Ascending aorta (tissue), 2 donors: ENCODE data around the gene LYZL6. TPM values are rescaled to one million over a fixed set of nuclear protein-coding genes. Genes with fewer than 3 reads are reported as not detected.
"Not testable (repeated sequence)": the region's sequence is repeated elsewhere in the genome, so short reads cannot be mapped to it uniquely, and the experiment has no call there.

Experiments used
- DNase-seq, 2 donors: peaks; one replicate each; pipeline ENCODE4 v3.0.0-alpha.2; 2019; ENCODE audit warnings: low spot score in 2 of 2
- H3K27ac ChIP-seq, 2 donors: fragments of 200-600 bp; sonication (generic); one replicate each; pipeline ENCODE4 v1.5.1; 2016 to 2017; ENCODE audit warnings: mild to moderate bottlenecking in 1 of 2
- H3K27me3 ChIP-seq: fragments of 200-600 bp; sonication (generic); one replicate; pipeline ENCODE4 v1.5.1; 2017
- H3K36me3 ChIP-seq, 2 donors: fragments of 200-600 bp; sonication (generic); one replicate each; pipeline ENCODE4 v1.5.1; 2016
- H3K4me1 ChIP-seq, 2 donors: fragments of 200-600 bp; sonication (generic); one replicate each; pipeline ENCODE4 v1.5.1; 2016 to 2017; ENCODE audit warnings: mild to moderate bottlenecking in 1 of 2
- H3K4me3 ChIP-seq, 2 donors: fragments of 200-600 bp; sonication (generic); one replicate each; pipeline ENCODE4 v1.5.1; 2016 to 2017; ENCODE audit warnings: mild to moderate bottlenecking in 1 of 2
- H3K9me3 ChIP-seq, 2 donors: fragments of 200-600 bp; sonication (generic); one replicate each; pipeline ENCODE4 v1.5.1; 2016
- CTCF ChIP-seq, 3 experiments: fragments of 200-600 bp in 2 of 3; fragments of 450-650 bp in 1 of 3; sonication (generic) in 2 of 3; IDR thresholded peaks; one replicate each; pipeline ENCODE4 v1.5.1; 2016 to 2019; ENCODE audit warnings: antibody characterized with exemption in 3 of 3, mild to moderate bottlenecking in 1 of 3, moderate library complexity in 1 of 3
- intact Hi-C: fragments of 100-400 bp; cut with DNase I; formaldehyde crosslinking; loops from one replicate; pipeline ENCODE4 v1.15.1; 2023
- total RNA-seq: library from RNA; depleted of rRNA; stranded (reverse); fragments of >200 nt; gene quantifications from one replicate; pipeline ENCODE4 v1.1.0, GENCODE V29; 2016

LYZL6 gene
- total RNA-seq, 1 donor from 2014 or later: not detected

- Histone ChIP-seq H3K27me3 (no peaks in the 10 kb centered on the region), H3K9me3 (no peaks in the 10 kb centered on the region), H3K4me1 (no peaks in the 10 kb centered on the region), H3K36me3 (no peaks in the 10 kb centered on the region), H3K4me3 (no peak overlapping the region), H3K27ac (no peak overlapping the region)
- intact Hi-C loops: no loop called here
- DNase-seq: no peak
- no peak for TF ChIP-seq CTCF (IDR thresholded peaks at IDR 0.05)
Measured at GRCh38 chr17:35900280-35900679, 43.2 kb downstream of the LYZL6 start.

GRCh38 chr17:35898283-35899070 lies 45.0 kb downstream of the LYZL6 start:
- no peaks in the 10 kb centered on the region for H3K4me1 ChIP-seq
- TF ChIP-seq CTCF (IDR thresholded peaks at IDR 0.05): no peak

GRCh38 chr17:35897772-35898171 lies 45.7 kb downstream of the LYZL6 start:
- DNase-seq, H3K4me1 ChIP-seq, H3K36me3 ChIP-seq, intact Hi-C loops, H3K4me3 ChIP-seq, H3K27ac ChIP-seq, H3K9me3 ChIP-seq, H3K27me3 ChIP-seq: not testable (repeated sequence)

More at GRCh38 chr17:35898283-35899070, 45.0 kb downstream of the LYZL6 start:
- Histone ChIP-seq H3K9me3 (no peaks in the 10 kb centered on the region), H3K4me3 (no peak overlapping the region), H3K27me3 (no peaks in the 10 kb centered on the region), H3K36me3 (no peaks in the 10 kb centered on the region), H3K27ac (no peak overlapping the region)
- DNase-seq: no peak
- intact Hi-C loops: no loop called here

GRCh38 chr17:35895636-35896587 lies 47.6 kb downstream of the LYZL6 start:
- H3K27ac ChIP-seq: no peak overlapping the region
- no peak for TF ChIP-seq CTCF (IDR thresholded peaks at IDR 0.05)
- H3K9me3 ChIP-seq: no peaks in the 10 kb centered on the region
- intact Hi-C loops: no loop called here
- H3K4me1 ChIP-seq: no peaks in the 10 kb centered on the region
- no peaks in the 10 kb centered on the region for H3K27me3 ChIP-seq
- no peaks in the 10 kb centered on the region for H3K36me3 ChIP-seq
- DNase-seq: no peak
- no peak overlapping the region for H3K4me3 ChIP-seq

- no peaks in the 10 kb centered on the region for H3K36me3 ChIP-seq
- H3K9me3 ChIP-seq: no peaks in the 10 kb centered on the region
- no peak overlapping the region for H3K4me3 ChIP-seq
- no peak for DNase-seq
- no peaks in the 10 kb centered on the region for H3K27me3 ChIP-seq
- intact Hi-C loops: no loop called here
- no peak for TF ChIP-seq CTCF (IDR thresholded peaks at IDR 0.05)
- H3K4me1 ChIP-seq: no peaks in the 10 kb centered on the region
- H3K27ac ChIP-seq: no peak overlapping the region
Measured at GRCh38 chr17:35894206-35894605, 49.3 kb downstream of the LYZL6 start.

- DNase-seq: no peak
- intact Hi-C loops: no loop called here
- Histone ChIP-seq H3K27me3 (no peaks in the 10 kb centered on the region), H3K36me3 (no peaks in the 10 kb centered on the region), H3K4me3 (no peak overlapping the region), H3K27ac (no peak overlapping the region), H3K4me1 (no peaks in the 10 kb centered on the region), H3K9me3 (no peaks in the 10 kb centered on the region)
- TF ChIP-seq CTCF (IDR thresholded peaks at IDR 0.05): no peak
Measured at GRCh38 chr17:35893751-35894150, 49.8 kb downstream of the LYZL6 start.
